ENCODE results near the gene ACSM3. TPM values are rescaled to one million over a fixed set of nuclear protein-coding genes. Genes with fewer than 3 reads are reported as not detected.

Gene ACSM3
- total and polyA plus RNA-seq, 2 experiments from 2014 or later: 0.65 to 1.7 TPM

- TF ChIP-seq EZH2 (IDR thresholded peaks at IDR 0.05; ENCODE audit: insufficient read depth, poor library complexity, severe bottlenecking) (no peak), EZH2phosphoT487 (IDR thresholded peaks at IDR 0.05; ENCODE audit: insufficient read depth, low read depth) (no peak)
- H3K4me3 ChIP-seq: no peak overlapping the region
- H3F3A ChIP-seq (ENCODE audit: insufficient read depth): no peaks in the 10 kb centered on the region
- no peak overlapping the region for H3K9ac ChIP-seq
- H3K9me2 ChIP-seq (ENCODE audit: insufficient read depth): no peaks in the 10 kb centered on the region
- no peak for DNase-seq
- H4K20me1 ChIP-seq (ENCODE audit: insufficient read depth): no peaks in the 10 kb centered on the region
- no peaks in the 10 kb centered on the region for H3K4me1 ChIP-seq (ENCODE audit: insufficient read depth)
- in situ Hi-C loops (cut with MboI): no loop called here
- no peak overlapping the region for H3K27ac ChIP-seq
- H3K4me2 ChIP-seq (ENCODE audit: unreplicated experiment): no peak overlapping the region
- WGBS, 2 experiments (ENCODE audit: low coverage in 1 of 2, low lambda C conversion rate in 2 of 2, missing lambda C conversion rate in 2 of 2): 56 to 61% methylated on average over 3 of the region's 3 CpGs
- H3K9me3 ChIP-seq (ENCODE audit: low read depth): no peaks in the 10 kb centered on the region
- H3K27me3 ChIP-seq (replicated peaks; ENCODE audit: insufficient read depth): no peaks in the 10 kb centered on the region
- H2AFZ ChIP-seq: no peak overlapping the region
- no peaks in the 10 kb centered on the region for H3K79me2 ChIP-seq (ENCODE audit: insufficient read depth)
- H3K36me3 ChIP-seq (ENCODE audit: low read depth): no peaks in the 10 kb centered on the region
These were observed 36.6 kb upstream of the ACSM3 start for GRCh38 chr16:20727181-20727580.

- H3K27me3 ChIP-seq (replicated peaks; ENCODE audit: insufficient read depth): no peaks in the 10 kb centered on the region
- in situ Hi-C loops (cut with MboI): no loop called here
- TF ChIP-seq EZH2 (IDR thresholded peaks at IDR 0.05; ENCODE audit: insufficient read depth, poor library complexity, severe bottlenecking) (no peak), EZH2phosphoT487 (IDR thresholded peaks at IDR 0.05; ENCODE audit: insufficient read depth, low read depth) (no peak)
- H4K20me1 ChIP-seq (ENCODE audit: insufficient read depth): no peaks in the 10 kb centered on the region
- no peak overlapping the region for H3K27ac ChIP-seq
- DNase-seq: no peak
- no peaks in the 10 kb centered on the region for H3K4me1 ChIP-seq (ENCODE audit: insufficient read depth)
- no peak overlapping the region for H2AFZ ChIP-seq
- no peak overlapping the region for H3K4me2 ChIP-seq (ENCODE audit: unreplicated experiment)
- no peaks in the 10 kb centered on the region for H3K9me3 ChIP-seq (ENCODE audit: low read depth)
- H3K9me2 ChIP-seq (ENCODE audit: insufficient read depth): no peaks in the 10 kb centered on the region
- H3K36me3 ChIP-seq (ENCODE audit: low read depth): no peaks in the 10 kb centered on the region
- no peak overlapping the region for H3K9ac ChIP-seq
- WGBS, 2 experiments (ENCODE audit: low coverage in 1 of 2, low lambda C conversion rate in 2 of 2, missing lambda C conversion rate in 2 of 2): 43 to 47% methylated on average over 3 of the region's 3 CpGs
- H3K79me2 ChIP-seq (ENCODE audit: insufficient read depth): no peaks in the 10 kb centered on the region
- H3F3A ChIP-seq (ENCODE audit: insufficient read depth): no peaks in the 10 kb centered on the region
- H3K4me3 ChIP-seq: no peak overlapping the region
These were observed 34.7 kb upstream of the ACSM3 start for GRCh38 chr16:20729141-20729540.

GRCh38 chr16:20734056-20734455, 29.8 kb upstream of the ACSM3 start:
- Histone ChIP-seq H3F3A (ENCODE audit: insufficient read depth) (0 out of 2 replicates have a peak, but pooled peaks cover 3% of the 10 kb centered on the region), H3K79me2 (ENCODE audit: insufficient read depth) (peaks cover 26% of the 10 kb centered on the region), H3K9ac (no peak overlapping the region), H4K20me1 (ENCODE audit: insufficient read depth) (no peaks in the 10 kb centered on the region), H3K4me2 (ENCODE audit: unreplicated experiment) (no peak overlapping the region), H3K4me3 (no peak overlapping the region), H2AFZ (no peak overlapping the region), H3K9me2 (ENCODE audit: insufficient read depth) (no peaks in the 10 kb centered on the region), H3K4me1 (ENCODE audit: insufficient read depth) (no peaks in the 10 kb centered on the region), H3K36me3 (ENCODE audit: low read depth) (peaks cover 34% of the 10 kb centered on the region), H3K27me3 (replicated peaks; ENCODE audit: insufficient read depth) (no peaks in the 10 kb centered on the region), H3K27ac (no peak overlapping the region), H3K9me3 (ENCODE audit: low read depth) (no peaks in the 10 kb centered on the region)
- WGBS, 2 experiments (ENCODE audit: low coverage in 1 of 2, low lambda C conversion rate in 2 of 2, missing lambda C conversion rate in 2 of 2): 97 to 98% methylated on average over 3 of the region's 3 CpGs
- in situ Hi-C loops (cut with MboI): no loop called here
- TF ChIP-seq EZH2 (IDR thresholded peaks at IDR 0.05; ENCODE audit: insufficient read depth, poor library complexity, severe bottlenecking): no peak
- no peak for TF ChIP-seq EZH2phosphoT487 (IDR thresholded peaks at IDR 0.05; ENCODE audit: insufficient read depth, low read depth)
- DNase-seq: no peak

DNA sequence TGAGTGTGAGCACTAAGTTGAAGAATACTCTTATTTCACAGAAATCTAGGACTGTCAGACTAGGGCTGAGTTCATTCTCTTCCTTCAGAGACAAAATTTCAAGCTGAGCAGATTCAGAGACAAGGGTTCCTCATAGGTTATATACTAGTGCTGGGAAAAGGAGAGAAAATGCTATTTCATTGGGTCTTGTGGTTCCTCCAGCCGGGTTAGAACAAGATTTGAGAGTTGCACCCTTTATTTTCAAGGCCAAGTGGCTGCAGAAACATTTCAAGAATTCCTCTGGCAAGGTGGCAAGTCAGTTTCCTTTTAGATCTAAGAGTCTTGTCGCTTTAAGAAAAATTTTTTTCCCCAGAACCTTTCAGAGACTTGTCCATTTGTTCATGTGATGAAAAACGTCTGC, 29.0 kb upstream of the ACSM3 start:
- H3K9ac ChIP-seq: no peak overlapping the region
- H3K36me3 ChIP-seq (ENCODE audit: low read depth): peaks cover 34% of the 10 kb centered on the region
- in situ Hi-C loops (cut with MboI): no loop called here
- no peak overlapping the region for H2AFZ ChIP-seq
- H3K9me3 ChIP-seq (ENCODE audit: low read depth): no peaks in the 10 kb centered on the region
- TF ChIP-seq EZH2phosphoT487 (IDR thresholded peaks at IDR 0.05; ENCODE audit: insufficient read depth, low read depth): no peak
- no peak for TF ChIP-seq EZH2 (IDR thresholded peaks at IDR 0.05; ENCODE audit: insufficient read depth, poor library complexity, severe bottlenecking)
- peaks cover 33% of the 10 kb centered on the region for H3K79me2 ChIP-seq (ENCODE audit: insufficient read depth)
- H3K4me3 ChIP-seq: no peak overlapping the region
- H3K4me2 ChIP-seq (ENCODE audit: unreplicated experiment): no peak overlapping the region
- WGBS, 2 experiments (ENCODE audit: low coverage in 1 of 2, low lambda C conversion rate in 2 of 2, missing lambda C conversion rate in 2 of 2): 63 to 69% methylated on average over 3 of the region's 3 CpGs
- H3F3A ChIP-seq (ENCODE audit: insufficient read depth): 0 out of 2 replicates have a peak, but pooled peaks cover 3% of the 10 kb centered on the region
- no peaks in the 10 kb centered on the region for H3K27me3 ChIP-seq (replicated peaks; ENCODE audit: insufficient read depth)
- 0 out of 2 replicates have a peak, but pooled peaks cover 4% of the 10 kb centered on the region for H4K20me1 ChIP-seq (ENCODE audit: insufficient read depth)
- DNase-seq: no peak
- no peak overlapping the region for H3K27ac ChIP-seq
- no peaks in the 10 kb centered on the region for H3K9me2 ChIP-seq (ENCODE audit: insufficient read depth)
- H3K4me1 ChIP-seq (ENCODE audit: insufficient read depth): no peaks in the 10 kb centered on the region

GRCh38 chr16:20735490-20735889, 28.3 kb upstream of the ACSM3 start:
- peaks cover 34% of the 10 kb centered on the region for H3K36me3 ChIP-seq (ENCODE audit: low read depth)
- DNase-seq: peak; percentile 34

More at GRCh38 chr16:20735490-20735889, 28.3 kb upstream of the ACSM3 start:
- Histone ChIP-seq H3K4me2 (ENCODE audit: unreplicated experiment) (no peak overlapping the region), H3K9me2 (ENCODE audit: insufficient read depth) (no peaks in the 10 kb centered on the region), H3K9me3 (ENCODE audit: low read depth) (no peaks in the 10 kb centered on the region), H3F3A (ENCODE audit: insufficient read depth) (0 out of 2 replicates have a peak, but pooled peaks cover 3% of the 10 kb centered on the region), H3K27ac (no peak overlapping the region), H3K79me2 (ENCODE audit: insufficient read depth) (peaks cover 40% of the 10 kb centered on the region), H3K4me3 (no peak overlapping the region), H2AFZ (no peak overlapping the region), H3K9ac (no peak overlapping the region), H4K20me1 (ENCODE audit: insufficient read depth) (0 out of 2 replicates have a peak, but pooled peaks cover 5% of the 10 kb centered on the region), H3K27me3 (replicated peaks; ENCODE audit: insufficient read depth) (no peaks in the 10 kb centered on the region), H3K4me1 (ENCODE audit: insufficient read depth) (peaks cover 6% of the 10 kb centered on the region; the same call in 1 of the 2 replicates)
- 91 to 100% methylated on average over 1 of the region's 1 CpG for WGBS, 2 experiments (ENCODE audit: low coverage in 1 of 2, low lambda C conversion rate in 2 of 2, missing lambda C conversion rate in 2 of 2)
- TF ChIP-seq EZH2phosphoT487 (IDR thresholded peaks at IDR 0.05; ENCODE audit: insufficient read depth, low read depth): no peak
- TF ChIP-seq EZH2 (IDR thresholded peaks at IDR 0.05; ENCODE audit: insufficient read depth, poor library complexity, severe bottlenecking): no peak
- in situ Hi-C loops (cut with MboI): no loop called here
